Cardiac septum (tissue), 1 donor: ENCODE measurements around the gene PPP1R16B. TPM values are rescaled to one million over a fixed set of nuclear protein-coding genes. Genes with fewer than 3 reads are reported as not detected.

Experiments used
- DNase-seq: peaks from one replicate; pipeline ENCODE4 v3.0.0-alpha.2; 2020; ENCODE audit warnings: low spot score
- intact Hi-C: fragments of 100-400 bp; cut with DNase I; formaldehyde crosslinking; loops from one replicate; pipeline ENCODE4 v1.14.0; 2022
- total RNA-seq: library from RNA; stranded (reverse); fragmentation: NEBNext Ultra II Directional; extraction: Animal tissue kit (Norgen Biotek cat#: 25700); gene quantifications from one replicate; pipeline ENCODE4 v1.2.1, GENCODE V29; 2021
- donor health status: DM: no; HTN: no; CAD: no.

The PPP1R16B gene
- total RNA-seq, 1 donor from 2014 or later = 1.7 TPM

GRCh38 chr20:38907918-38908677, 102.6 kb downstream of the PPP1R16B start:
- DNase-seq = no peak
- intact Hi-C loops = no loop called here

GRCh38 chr20:38915355-38915754, 109.9 kb downstream of the PPP1R16B start:
- no peak for DNase-seq
- intact Hi-C loops = no loop called here

GRCh38 chr20:38917657-38918056, 112.2 kb downstream of the PPP1R16B start:
- intact Hi-C loops = no loop called here

GRCh38 chr20:38918172-38918571, 112.7 kb downstream of the PPP1R16B start:
- intact Hi-C loops = no loop called here
- no peak for DNase-seq

More at GRCh38 chr20:38917657-38918056, 112.2 kb downstream of the PPP1R16B start:
- DNase-seq = no peak

- DNase-seq = no peak
- intact Hi-C loops = no loop called here
Measured at GRCh38 chr20:38919683-38920082, 114.2 kb downstream of the PPP1R16B start.

- DNase-seq = no peak
- intact Hi-C loops = no loop called here
Measured at GRCh38 chr20:38920411-38920810, 114.9 kb downstream of the PPP1R16B start.

- intact Hi-C loops = no loop called here
Measured at GRCh38 chr20:38920851-38921250, 115.4 kb downstream of the PPP1R16B start.

GRCh38 chr20:38924718-38925117, 119.2 kb downstream of the PPP1R16B start:
- intact Hi-C loops = loop anchor here (2.0 to 5.0 kb wide), 2 partner anchors 38 to 124 kb away; partner anchors contain the start of gene DHX35
- no peak for DNase-seq

More at GRCh38 chr20:38920851-38921250, 115.4 kb downstream of the PPP1R16B start:
- DNase-seq = no peak

GRCh38 chr20:38926142-38926933, 120.8 kb downstream of the PPP1R16B start, which contains the start of gene FAM83D:
Gene FAM83D (plus strand): TSS chr20:38926417. CDS start chr20:38926443, 26 bp downstream.
- peak; percentile 96 for DNase-seq
- intact Hi-C loops = loop anchor here (5.0 kb wide), 1 partner anchor 36 kb away; the partner anchor contains the start of gene DHX35

GRCh38 chr20:38926934-38927616, 121.6 kb downstream of the PPP1R16B start:
- intact Hi-C loops = loop anchor here (5.0 kb wide), 1 partner anchor 35 kb away; the partner anchor contains the start of gene DHX35
- DNase-seq = no peak

GRCh38 chr20:38927902-38928578, 122.5 kb downstream of the PPP1R16B start:
- intact Hi-C loops = loop anchor here (5.0 kb wide), 1 partner anchor 34 kb away; the partner anchor contains the start of gene DHX35
- peak; percentile 70 for DNase-seq

- DNase-seq = peak; percentile 12
- intact Hi-C loops = no loop called here
Measured at GRCh38 chr20:38930242-38930569, 124.7 kb downstream of the PPP1R16B start.

- DNase-seq = peak; percentile 6
- intact Hi-C loops = no loop called here
Measured at GRCh38 chr20:38931984-38932383, 126.5 kb downstream of the PPP1R16B start.

- intact Hi-C loops = no loop called here
Measured at GRCh38 chr20:38932457-38933120, 127.1 kb downstream of the PPP1R16B start.

GRCh38 chr20:38934530-38934929, 129.0 kb downstream of the PPP1R16B start:
- intact Hi-C loops = no loop called here
- DNase-seq = no peak

More at GRCh38 chr20:38932457-38933120, 127.1 kb downstream of the PPP1R16B start:
- DNase-seq = peak; percentile 22

- peak; percentile 1 for DNase-seq
- intact Hi-C loops = no loop called here
Measured at GRCh38 chr20:38935285-38935684, 129.8 kb downstream of the PPP1R16B start.

GRCh38 chr20:38935967-38936407, 130.5 kb downstream of the PPP1R16B start:
- DNase-seq = no peak
- intact Hi-C loops = no loop called here

GRCh38 chr20:38937000-38937399, 131.5 kb downstream of the PPP1R16B start:
- peak; percentile 38 for DNase-seq
- intact Hi-C loops = no loop called here
